Tibial nerve (tissue), 4 donors: ENCODE measurements around the gene PHOX2A. TPM values are rescaled to one million over a fixed set of nuclear protein-coding genes. Genes with fewer than 3 reads are reported as not detected.
"Not testable (repeated sequence)": the region's sequence is repeated elsewhere in the genome, so short reads cannot be mapped to it uniquely, and the experiment has no call there.

ENCODE experiments used
- DNase-seq, 2 donors: peaks; one replicate each; pipeline ENCODE4 v3.0.0-alpha.2; 2019; ENCODE audit warnings: low spot score in 2 of 2
- H3K27ac ChIP-seq, 4 donors: fragments of 200-600 bp; sonication (generic) in 3 of 4; one replicate each; pipeline ENCODE4 v1.5.1; 2017 to 2019; ENCODE audit warnings: mild to moderate bottlenecking in 1 of 4
- H3K27me3 ChIP-seq, 2 donors: fragments of 200-600 bp; sonication (generic) in 1 of 2; one replicate each; pipeline versions ENCODE4 v1.5.1 to v1.6.0; 2017 to 2019
- H3K36me3 ChIP-seq, 3 donors: fragments of 200-600 bp; sonication (generic); one replicate each; pipeline ENCODE4 v1.5.1; 2018 to 2019
- H3K4me1 ChIP-seq, 4 donors: fragments of 200-600 bp; sonication (generic) in 3 of 4; one replicate each; pipeline ENCODE4 v1.5.1; 2017 to 2019
- H3K4me3 ChIP-seq, 4 donors: fragments of 200-600 bp; sonication (generic) in 3 of 4; one replicate each; pipeline ENCODE4 v1.5.1; 2017 to 2019; ENCODE audit warnings: mild to moderate bottlenecking in 1 of 4, moderate library complexity in 1 of 4
- H3K9me3 ChIP-seq, 4 donors: fragments of 200-600 bp; sonication (generic) in 3 of 4; one replicate each; pipeline ENCODE4 v1.5.1; 2017 to 2019
- CTCF ChIP-seq, 5 experiments: fragments of 200-600 bp in 3 of 5; fragments of 450-650 bp in 2 of 5; sonication (generic) in 3 of 5; IDR thresholded peaks; one replicate each; pipeline ENCODE4 v1.5.1; 2016 to 2019; ENCODE audit warnings: antibody characterized with exemption in 5 of 5, mild to moderate bottlenecking in 3 of 5, moderate library complexity in 2 of 5
- EP300 ChIP-seq, 2 donors: sonication (generic); formaldehyde crosslinking; IDR thresholded peaks; one replicate each; pipeline ENCODE4 v1.6.1; 2017; ENCODE audit warnings: antibody characterized with exemption in 2 of 2, mild to moderate bottlenecking in 1 of 2
- POLR2A ChIP-seq, 2 donors: fragments of 450-650 bp; IDR thresholded peaks; one replicate each; pipeline ENCODE4 v1.6.1; 2017; ENCODE audit warnings: antibody characterized with exemption in 2 of 2, mild to moderate bottlenecking in 2 of 2, moderate library complexity in 2 of 2
- WGBS, 2 donors: methylation state at CpG; one replicate each; pipeline ENCODE4 v1.1.5; 2018; 5-methylcytosine and 5-hydroxymethylcytosine counted together
- total RNA-seq, 4 donors: library from RNA; depleted of rRNA; stranded (reverse); fragments of >200 nt; gene quantifications; one replicate each; pipeline ENCODE4 v1.1.0, GENCODE V29; 2016

PHOX2A gene
- total RNA-seq: not detected

GRCh38 chr11:72244060-72244360 is at the start of gene PHOX2A:
Gene PHOX2A, minus strand, starts transcription at chr11:72244176. Its CDS starts 172 bp downstream, at chr11:72244004.
- peaks cover 0 to 81% of the 10 kb centered on the region in 2 donors for H3K27me3 ChIP-seq
- H3K36me3 ChIP-seq: no peaks in the 10 kb centered on the region
- peak within 1 kb of the TSS in 1 of 4 donors; percentile 11 for H3K4me3 ChIP-seq
- H3K4me1 ChIP-seq: peaks cover 0 to 37% (median 20%) of the 10 kb centered on the region in 4 donors
- WGBS, 2 donors: 0 to 4% methylated on average over 2 to 24 of the region's 37 CpGs
- no peak for TF ChIP-seq CTCF (IDR thresholded peaks at IDR 0.05)
- H3K9me3 ChIP-seq: no peaks in the 10 kb centered on the region
- DNase-seq: no peak
- no peak within 1 kb of the TSS for H3K27ac ChIP-seq

GRCh38 chr11:72293391-72293790 is 49.4 kb upstream of the PHOX2A start:
- no peaks in the 10 kb centered on the region for H3K27me3 ChIP-seq
- H3K27ac ChIP-seq: no peak overlapping the region
- TF ChIP-seq CTCF (IDR thresholded peaks at IDR 0.05): no peak
- TF ChIP-seq POLR2A (IDR thresholded peaks at IDR 0.05): no peak
- no peak for TF ChIP-seq EP300 (IDR thresholded peaks at IDR 0.05)
- H3K9me3 ChIP-seq: no peaks in the 10 kb centered on the region
- H3K36me3 ChIP-seq: peaks cover 0 to 65% (median 0%) of the 10 kb centered on the region in 3 donors
- no peak overlapping the region for H3K4me3 ChIP-seq
- WGBS, 2 donors: 95 to 97% methylated on average over 11 to 14 of the region's 14 CpGs
- no peaks in the 10 kb centered on the region for H3K4me1 ChIP-seq
- DNase-seq: no peak

- Histone ChIP-seq H3K9me3 (no peaks in the 10 kb centered on the region), H3K4me3 (no peak overlapping the region), H3K4me1 (no peaks in the 10 kb centered on the region), H3K27me3 (no peaks in the 10 kb centered on the region), H3K36me3 (peaks cover 0 to 54% (median 0%) of the 10 kb centered on the region in 3 donors), H3K27ac (no peak overlapping the region)
- DNase-seq: no peak
- TF ChIP-seq CTCF (IDR thresholded peaks at IDR 0.05): no peak
- no peak for TF ChIP-seq EP300 (IDR thresholded peaks at IDR 0.05)
- no peak for TF ChIP-seq POLR2A (IDR thresholded peaks at IDR 0.05)
- WGBS, 2 donors: 63 to 67% methylated on average over 7 to 8 of the region's 8 CpGs
Observed at GRCh38 chr11:72292106-72292785, 48.3 kb upstream of the PHOX2A start.

GRCh38 chr11:72290741-72291140 is 46.8 kb upstream of the PHOX2A start:
- not testable (repeated sequence) for DNase-seq, H3K4me1 ChIP-seq, H3K9me3 ChIP-seq, H3K27ac ChIP-seq, H3K27me3 ChIP-seq, H3K4me3 ChIP-seq
- TF ChIP-seq CTCF (IDR thresholded peaks at IDR 0.05): peak in 2 of 5 experiments; percentile 16 to 21
- peaks cover 0 to 40% (median 0%) of the 10 kb centered on the region in 3 donors for H3K36me3 ChIP-seq
- 73 to 79% methylated on average over 6 of the region's 6 CpGs for WGBS, 2 donors

GRCh38 chr11:72287293-72287692 is 43.3 kb upstream of the PHOX2A start:
- TF ChIP-seq EP300 (IDR thresholded peaks at IDR 0.05) (no peak), POLR2A (IDR thresholded peaks at IDR 0.05) (no peak), CTCF (IDR thresholded peaks at IDR 0.05) (no peak)
- Histone ChIP-seq H3K4me3 (no peak overlapping the region), H3K27me3 (peaks cover 0 to 1% of the 10 kb centered on the region in 2 donors), H3K4me1 (no peaks in the 10 kb centered on the region), H3K27ac (no peak overlapping the region), H3K36me3 (peaks cover 0 to 6% (median 0%) of the 10 kb centered on the region in 3 donors), H3K9me3 (no peaks in the 10 kb centered on the region)
- 92 to 96% methylated on average over 2 of the region's 2 CpGs for WGBS, 2 donors
- DNase-seq: no peak
